Measurements from ENCODE around the gene FBN3.
"Not testable (repeated sequence)": the region's sequence is repeated elsewhere in the genome, so short reads cannot be mapped to it uniquely, and the experiment has no call there.

FBN3 gene

GRCh38 chr19:8158411-8159074 is 9.2 kb upstream of the FBN3 start:
- DNase-seq (ENCODE audit: low spot score), result peak; percentile 85
- peak; percentile 66 for TF ChIP-seq CTCF (IDR thresholded peaks at IDR 0.05; ENCODE audit: extremely low read depth, insufficient read depth, missing control alignments)
- in situ Hi-C loops (cut with MboI; ENCODE audit: low pct_unique_long_range_greater_than_20kb, low sequenced_read_pairs, unreplicated experiment), result loop anchor here (5.0 kb wide), 1 partner anchor 84 kb away; no protein-coding TSS in a partner anchor

- DNase-seq (ENCODE audit: low spot score), result no peak
- no peak for TF ChIP-seq CTCF (IDR thresholded peaks at IDR 0.05; ENCODE audit: extremely low read depth, insufficient read depth, missing control alignments)
- in situ Hi-C loops (cut with MboI; ENCODE audit: low pct_unique_long_range_greater_than_20kb, low sequenced_read_pairs, unreplicated experiment), result loop anchor here (5.0 kb wide), 1 partner anchor 87 kb away; no protein-coding TSS in a partner anchor
Measured at GRCh38 chr19:8155318-8155717, 5.9 kb upstream of the FBN3 start.

- in situ Hi-C loops (cut with MboI; ENCODE audit: low pct_unique_long_range_greater_than_20kb, low sequenced_read_pairs, unreplicated experiment), result not testable (repeated sequence)
- TF ChIP-seq CTCF (IDR thresholded peaks at IDR 0.05; ENCODE audit: extremely low read depth, insufficient read depth, missing control alignments), result peak; percentile 40
Measured at GRCh38 chr19:8154014-8154413, 4.6 kb upstream of the FBN3 start.

GRCh38 chr19:8151767-8152035 is 2.3 kb upstream of the FBN3 start:
- in situ Hi-C loops (cut with MboI; ENCODE audit: low pct_unique_long_range_greater_than_20kb, low sequenced_read_pairs, unreplicated experiment), result no loop called here
- DNase-seq (ENCODE audit: low spot score), result no peak
- TF ChIP-seq CTCF (IDR thresholded peaks at IDR 0.05; ENCODE audit: extremely low read depth, insufficient read depth, missing control alignments), result no peak

More at GRCh38 chr19:8154014-8154413, 4.6 kb upstream of the FBN3 start:
- peak; percentile 34 for DNase-seq (ENCODE audit: low spot score)

GRCh38 chr19:8150998-8151766 is 1.8 kb upstream of the FBN3 start:
- in situ Hi-C loops (cut with MboI; ENCODE audit: low pct_unique_long_range_greater_than_20kb, low sequenced_read_pairs, unreplicated experiment), result no loop called here
- no peak for TF ChIP-seq CTCF (IDR thresholded peaks at IDR 0.05; ENCODE audit: extremely low read depth, insufficient read depth, missing control alignments)
- no peak for DNase-seq (ENCODE audit: low spot score)

- TF ChIP-seq CTCF (IDR thresholded peaks at IDR 0.05; ENCODE audit: extremely low read depth, insufficient read depth, missing control alignments), result no peak
- no peak for DNase-seq (ENCODE audit: low spot score)
- in situ Hi-C loops (cut with MboI; ENCODE audit: low pct_unique_long_range_greater_than_20kb, low sequenced_read_pairs, unreplicated experiment), result no loop called here
Measured at GRCh38 chr19:8150178-8150865, 930 bp upstream of the FBN3 start.
